ENCODE data around the gene RILPL1. TPM values are rescaled to one million over a fixed set of nuclear protein-coding genes. Genes with fewer than 3 reads are reported as not detected.

RILPL1 gene
- total and polyA plus RNA-seq, 9 of the 15 experiments (the other 6 are each of a cell fraction or from before 2014, with no cell fraction given): 0.25 to 10.6 (median 8.6) TPM

- TF ChIP-seq ZBTB8A (IDR thresholded peaks at IDR 0.05; ENCODE audit: partially characterized antibody): no peak
- peak; percentile 32; the same call in 1 of the 2 replicates for TF ChIP-seq MBD2 (IDR thresholded peaks at IDR 0.05; ENCODE audit: borderline replicate concordance, low read depth)
- TF ChIP-seq PATZ1 (CRISPR knock-in tag; IDR thresholded peaks at IDR 0.05; ENCODE audit: borderline replicate concordance): no peak
- no peak for TF ChIP-seq KDM4B (IDR thresholded peaks at IDR 0.05; ENCODE audit: borderline replicate concordance in 2 of 2, low read depth in 1 of 2)
- no peak for TF ChIP-seq ZNF507 (tag; conservative IDR thresholded peaks at IDR 0.05)
- TF ChIP-seq CTBP1 (IDR thresholded peaks at IDR 0.05; ENCODE audit: borderline replicate concordance): peak; percentile 60
- no peak for TF ChIP-seq SIX5 (IDR thresholded peaks at IDR 0.05; ENCODE audit: borderline replicate concordance in 1 of 2, insufficient read depth in 1 of 2, low read depth in 1 of 2, low read length in 2 of 2)
- no peak for TF ChIP-seq MEF2A (IDR thresholded peaks at IDR 0.05; ENCODE audit: control insufficient read depth, low read depth, low read length)
- TF ChIP-seq HOXB6 (CRISPR knock-in tag; IDR thresholded peaks at IDR 0.05; ENCODE audit: borderline replicate concordance): no peak
- TF ChIP-seq ARNT (IDR thresholded peaks at IDR 0.05): 0 out of 4 replicates have a peak, but pooled peaks of 1 of the 2 experiments have one; percentile 23
- peak; percentile 96 for TF ChIP-seq SMARCA5 (IDR thresholded peaks at IDR 0.05)
- no peak for TF ChIP-seq MED1 (CRISPR knock-in tag; IDR thresholded peaks at IDR 0.05; ENCODE audit: borderline replicate concordance)
- TF ChIP-seq PHB2 (IDR thresholded peaks at IDR 0.05; ENCODE audit: low read depth): no peak
- TF ChIP-seq SNAPC5 (CRISPR knock-in tag; IDR thresholded peaks at IDR 0.05): no peak
- TF ChIP-seq MLLT1 (IDR thresholded peaks at IDR 0.05): no peak
- no peak for TF ChIP-seq ZNF384 (IDR thresholded peaks at IDR 0.05; ENCODE audit: low read depth, low read length)
- no peak for TF ChIP-seq FUS (optimal IDR thresholded peaks at IDR 0.05; ENCODE audit: low read depth, low read length)
- TF ChIP-seq ZNF696 (CRISPR knock-in tag; conservative IDR thresholded peaks at IDR 0.05): no peak
- TF ChIP-seq ZNF785 (CRISPR knock-in tag; IDR thresholded peaks at IDR 0.05): no peak
- TF ChIP-seq L3MBTL2 (IDR thresholded peaks at IDR 0.05): peak; percentile 96
- no peak for TF ChIP-seq PURB (CRISPR knock-in tag; IDR thresholded peaks at IDR 0.05; ENCODE audit: low read depth)
- no peak for TF ChIP-seq MAFF (IDR thresholded peaks at IDR 0.05; ENCODE audit: low read length)
- no peak for TF ChIP-seq SIRT6 (IDR thresholded peaks at IDR 0.05; ENCODE audit: low read depth, low read length)
- TF ChIP-seq PYGO2 (tag; IDR thresholded peaks at IDR 0.05): no peak
- TF ChIP-seq CCAR2 (IDR thresholded peaks at IDR 0.05; ENCODE audit: low read depth, low read length): no peak
- TF ChIP-seq MTA3 (IDR thresholded peaks at IDR 0.05; ENCODE audit: borderline replicate concordance): peak; percentile 33; the same call in 1 of the 2 replicates
Observed at GRCh38 chr12:123532808-123533649, 490 bp downstream of the RILPL1 start (continued).

All from K562 (cell line).